ENCODE measurements around the gene ATAD2B.

Gene ATAD2B

DNA sequence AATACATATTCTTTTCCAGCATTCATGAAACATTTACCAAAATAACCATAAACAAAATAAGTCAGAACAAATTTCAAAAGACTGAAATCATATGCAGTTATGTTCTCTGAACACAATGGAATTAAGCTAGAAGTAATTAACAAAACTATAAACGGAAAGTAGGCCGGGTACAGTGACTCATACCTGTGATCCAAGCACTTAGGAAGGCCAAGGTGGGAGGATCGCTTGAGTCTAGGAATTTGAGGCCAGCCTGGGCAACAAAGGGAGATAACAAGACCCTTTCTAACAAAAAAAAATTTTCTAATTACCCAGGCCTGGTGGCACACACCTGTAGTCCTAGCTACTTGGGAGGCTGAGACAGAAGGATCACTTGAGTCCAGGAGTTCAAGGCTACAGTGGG is 14.9 kb downstream of the ATAD2B start:
- no peak for DNase-seq (ENCODE audit: low spot score)

DNA sequence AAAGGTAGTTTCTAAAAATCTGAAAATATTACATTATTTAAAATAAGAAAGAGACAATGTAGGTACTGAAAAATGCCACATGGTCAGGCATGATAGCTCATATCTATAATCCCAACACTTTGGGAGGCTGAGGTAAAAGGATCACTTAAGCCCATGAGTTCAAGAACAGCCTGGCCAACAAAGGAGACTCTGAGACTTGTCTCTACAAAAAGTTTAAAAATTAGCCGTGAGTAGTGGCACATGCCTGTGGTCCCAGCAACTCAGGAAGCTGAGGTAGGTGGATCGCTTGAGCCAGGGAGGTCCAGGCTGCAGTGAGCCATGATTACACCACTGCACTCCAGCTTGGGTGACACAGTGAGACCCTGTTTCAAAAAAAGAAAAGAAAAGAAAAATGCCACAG is 21.8 kb downstream of the ATAD2B start:
- DNase-seq (ENCODE audit: low spot score), result no peak

DNA sequence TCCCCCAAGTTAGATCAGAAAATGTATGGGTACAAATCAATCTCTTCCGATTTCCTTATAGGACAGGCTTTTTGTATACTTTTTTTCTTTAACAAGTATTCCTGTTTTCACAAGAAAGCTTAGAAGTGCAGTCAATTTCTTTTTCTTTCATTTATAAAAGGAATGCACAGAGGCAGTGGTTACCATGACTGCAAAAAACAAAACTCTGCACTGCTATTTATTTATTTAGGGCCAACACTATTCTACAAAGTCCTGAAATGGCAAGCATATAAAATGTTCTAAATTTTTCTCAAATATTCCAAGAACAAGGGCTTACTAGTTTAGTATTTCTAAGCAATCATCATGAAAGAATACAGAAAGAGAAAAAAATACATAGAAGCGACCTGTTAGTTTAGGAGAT is 22.2 kb downstream of the ATAD2B start:
- no peak for DNase-seq (ENCODE audit: low spot score)

DNA sequence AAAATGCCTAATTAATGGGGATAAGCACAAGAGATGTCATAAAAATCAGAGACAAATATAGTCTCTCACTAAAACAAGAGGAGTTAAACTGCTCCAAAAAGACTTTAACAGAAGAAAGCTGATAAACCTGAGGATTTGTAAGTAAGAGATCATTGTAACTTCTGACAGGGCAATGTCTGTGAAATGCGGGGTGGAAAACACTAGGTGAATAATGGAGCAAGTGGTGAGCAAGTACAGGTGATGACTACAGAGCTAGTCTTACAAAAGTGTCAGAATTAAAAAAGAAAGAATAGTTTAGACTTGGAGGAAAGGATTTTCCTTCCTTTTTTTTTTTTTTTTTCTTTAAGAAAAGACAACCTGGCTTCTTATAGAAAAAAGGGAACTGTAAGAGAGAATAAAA is 22.7 kb downstream of the ATAD2B start:
- DNase-seq (ENCODE audit: low spot score), result no peak

DNA sequence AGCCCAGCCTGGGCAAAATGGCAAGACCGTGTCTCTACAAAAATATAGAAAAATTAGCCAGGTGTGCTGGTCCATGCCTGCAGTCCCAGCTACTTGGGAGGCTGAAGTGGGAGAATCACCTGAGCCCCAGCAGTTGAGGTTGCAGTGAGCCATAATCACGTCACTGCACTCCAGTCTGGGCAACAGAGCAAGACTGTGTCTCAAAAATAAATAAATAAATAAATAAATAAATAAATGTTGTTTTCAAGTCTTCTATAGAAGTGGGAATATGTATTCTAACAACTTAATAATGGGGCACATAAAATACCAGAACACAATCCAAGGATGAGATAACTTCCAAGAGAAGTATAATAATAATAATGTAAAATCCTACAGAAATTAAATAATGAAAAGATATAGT is 23.9 kb downstream of the ATAD2B start:
- DNase-seq (ENCODE audit: low spot score), result no peak

DNA sequence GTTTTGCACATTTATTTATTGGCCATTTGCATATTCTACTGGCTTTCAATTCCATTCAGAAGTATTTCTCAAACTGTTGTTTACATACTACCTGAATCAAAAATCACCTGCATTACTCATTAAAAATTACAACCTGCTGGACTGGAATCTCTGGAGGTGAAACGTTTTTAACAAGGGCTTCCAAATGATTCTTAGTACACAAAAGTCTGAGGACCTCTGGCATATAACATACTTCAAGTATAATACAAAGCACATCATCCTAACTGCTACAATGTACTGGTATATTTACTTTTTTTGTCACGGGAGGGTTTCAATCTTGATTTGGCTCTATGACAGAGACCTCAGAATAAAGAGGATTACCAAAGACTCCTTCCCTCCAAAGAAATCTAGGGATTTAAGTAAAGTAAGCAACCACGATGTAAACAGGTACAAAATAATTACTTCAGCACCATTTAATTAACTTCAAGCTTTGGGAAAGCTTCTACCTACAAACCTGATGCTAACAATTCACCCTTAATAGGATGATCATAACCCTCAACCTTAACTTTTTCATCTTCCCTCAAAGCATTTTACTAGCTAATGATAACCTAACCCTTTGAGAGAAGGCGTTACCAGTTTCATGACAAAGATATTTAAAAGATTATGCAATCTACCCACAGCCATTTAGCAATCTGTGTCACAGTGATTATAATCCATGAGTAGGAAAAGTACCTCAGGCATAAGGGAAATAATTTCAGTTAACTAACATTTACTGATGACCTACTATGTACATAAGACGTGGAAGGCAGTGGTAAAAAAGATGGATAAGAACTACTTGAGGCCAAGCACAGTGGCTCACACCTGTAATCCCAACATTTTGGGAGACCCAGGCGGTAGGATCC is 24.7 kb downstream of the ATAD2B start:
- DNase-seq (ENCODE audit: low spot score), result peak; percentile 29

DNA sequence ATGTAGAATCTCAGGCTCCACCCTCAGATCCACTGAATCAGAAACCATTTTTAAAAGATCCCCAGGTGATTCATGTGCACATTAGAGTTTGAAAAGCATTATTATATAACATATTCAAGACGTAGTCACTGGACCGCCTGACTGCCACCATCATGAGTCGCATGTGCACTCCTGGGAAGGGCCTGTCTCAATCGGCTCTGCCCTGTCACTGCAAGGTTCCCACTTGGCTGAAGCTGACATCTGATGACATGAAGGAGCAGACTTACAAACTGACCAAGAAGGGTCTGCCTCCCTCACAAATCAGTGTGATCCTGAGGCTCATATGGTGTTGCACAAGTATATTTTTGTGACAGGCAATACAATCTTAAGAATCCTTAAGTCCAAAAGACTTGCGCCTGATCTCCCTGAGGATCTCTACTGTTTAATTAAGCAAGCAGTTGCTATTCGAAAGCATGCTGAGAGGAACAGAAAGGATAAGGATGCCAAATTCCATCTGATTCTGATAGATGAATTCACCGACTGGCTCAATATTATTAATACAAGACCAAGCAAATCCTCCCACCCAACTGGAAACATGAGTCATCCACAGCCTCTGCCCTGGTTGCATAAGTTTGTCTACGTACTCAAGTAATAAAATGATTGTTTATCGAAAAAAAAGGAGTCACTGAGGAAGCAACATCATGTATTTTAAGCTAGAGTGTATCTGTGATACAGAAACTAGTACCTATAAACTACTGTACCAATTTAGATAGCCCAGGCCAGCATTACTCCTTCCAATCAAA is 26.2 kb downstream of the ATAD2B start:
- no peak for DNase-seq (ENCODE audit: low spot score)

DNA sequence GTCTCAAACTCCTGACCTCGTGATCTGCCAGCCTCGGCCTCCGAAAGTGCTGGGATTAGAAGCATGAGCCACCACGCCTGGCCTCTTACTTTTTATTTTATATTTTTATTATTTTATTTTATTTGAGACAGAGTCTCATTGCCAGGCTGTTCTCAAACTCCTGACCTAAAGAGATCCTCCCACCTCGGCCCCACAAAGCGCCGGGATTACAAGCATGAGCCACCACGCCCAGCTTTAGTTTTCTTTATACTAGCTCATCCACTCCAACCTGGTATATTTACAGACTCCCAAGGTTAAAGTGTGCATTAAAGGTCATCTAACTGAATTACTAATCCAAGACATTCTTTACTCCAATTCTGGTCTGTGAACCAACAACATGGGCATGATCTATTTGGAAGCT is 26.8 kb downstream of the ATAD2B start:
- DNase-seq (ENCODE audit: low spot score), result no peak

DNA sequence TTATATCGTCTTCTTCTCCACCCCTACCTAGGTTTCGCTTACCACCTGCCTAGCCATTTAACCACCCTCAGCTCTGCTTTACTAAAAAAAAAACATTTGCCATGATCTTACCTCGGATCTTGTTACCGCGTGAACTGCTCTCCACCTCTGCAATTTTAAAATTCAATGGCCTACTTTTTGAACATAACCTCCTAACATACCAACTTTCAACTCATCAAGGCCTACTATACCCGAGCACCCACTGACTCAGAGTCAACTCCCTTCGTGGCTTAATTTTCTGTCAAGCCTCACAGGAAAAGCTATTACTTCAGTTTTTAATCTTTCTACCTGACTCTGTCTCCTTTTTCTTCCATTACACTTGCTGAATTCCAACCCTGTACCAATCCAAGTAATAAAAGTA is 55.7 kb downstream of the ATAD2B start:
- peak; percentile 59 for DNase-seq (ENCODE audit: low spot score)

DNA sequence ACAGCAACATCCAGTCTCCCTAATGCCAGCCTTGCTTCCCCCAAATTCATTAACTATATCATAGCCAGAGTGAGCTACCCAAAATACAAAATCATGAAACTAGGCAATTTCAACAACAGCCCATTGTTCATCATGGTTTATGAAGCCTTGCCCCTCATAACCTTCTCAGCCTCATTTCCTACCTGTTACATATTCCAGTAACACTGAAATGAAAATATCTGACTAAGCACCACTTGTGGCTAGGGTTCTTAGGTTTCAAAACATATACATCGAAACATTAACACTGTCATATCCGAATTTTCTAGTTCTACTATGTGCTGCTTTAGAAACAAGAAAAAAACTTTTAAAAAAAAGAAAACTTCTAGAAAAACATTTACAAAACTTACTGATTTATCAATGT is 59.5 kb downstream of the ATAD2B start:
- DNase-seq (ENCODE audit: low spot score), result no peak

DNA sequence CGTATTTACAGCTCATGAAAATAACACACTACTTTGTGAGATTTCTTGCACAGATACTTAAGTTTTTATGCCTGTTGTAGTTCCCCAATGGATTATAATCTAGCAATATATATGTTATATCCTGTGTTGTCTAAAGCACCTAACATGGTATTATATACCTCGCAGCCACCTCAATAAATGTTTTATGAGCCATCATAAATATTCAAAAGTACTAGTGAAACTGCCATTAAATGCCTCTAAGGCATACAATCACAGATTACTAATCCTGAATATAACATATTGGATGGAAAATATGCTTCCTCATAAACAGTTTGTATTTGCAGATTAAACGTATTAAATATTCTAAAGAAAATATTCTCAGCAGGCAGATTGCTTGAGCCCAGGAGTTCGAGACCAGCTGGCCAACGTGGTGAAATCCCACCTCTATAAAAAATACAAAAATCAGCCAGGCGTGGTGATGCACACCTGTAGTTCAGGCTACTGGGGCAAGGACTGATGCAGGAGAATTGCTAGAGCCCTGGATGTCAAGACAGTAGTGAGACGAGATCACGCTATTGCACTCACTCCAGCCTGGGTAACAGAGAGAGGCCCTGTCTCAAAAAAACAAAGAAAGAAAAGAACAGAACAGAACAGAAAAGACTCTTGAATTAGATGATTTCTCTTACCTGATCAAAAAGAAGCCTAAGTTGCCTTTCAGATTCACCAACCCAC is 64.1 kb downstream of the ATAD2B start:
- DNase-seq (ENCODE audit: low spot score), result no peak

DNA sequence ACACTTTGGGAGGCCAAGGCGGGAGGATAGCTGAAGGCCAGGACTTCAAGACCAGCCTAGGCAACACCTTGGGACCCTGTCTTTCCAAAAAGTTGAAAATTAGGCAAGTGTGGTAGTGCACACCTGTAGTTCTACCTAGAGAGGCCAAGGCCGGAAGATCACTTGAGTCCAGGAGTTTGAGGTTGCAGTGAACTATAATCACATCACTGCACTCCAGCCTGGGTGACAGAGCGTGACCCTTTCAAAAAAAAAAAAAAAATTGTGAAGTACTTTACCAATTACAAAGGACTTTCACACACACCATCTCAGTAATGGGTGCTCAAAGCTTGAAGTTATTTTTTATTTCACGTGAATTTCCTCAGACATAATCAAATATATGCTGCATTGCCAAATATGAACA is 65.0 kb downstream of the ATAD2B start:
- DNase-seq (ENCODE audit: low spot score), result no peak

DNA sequence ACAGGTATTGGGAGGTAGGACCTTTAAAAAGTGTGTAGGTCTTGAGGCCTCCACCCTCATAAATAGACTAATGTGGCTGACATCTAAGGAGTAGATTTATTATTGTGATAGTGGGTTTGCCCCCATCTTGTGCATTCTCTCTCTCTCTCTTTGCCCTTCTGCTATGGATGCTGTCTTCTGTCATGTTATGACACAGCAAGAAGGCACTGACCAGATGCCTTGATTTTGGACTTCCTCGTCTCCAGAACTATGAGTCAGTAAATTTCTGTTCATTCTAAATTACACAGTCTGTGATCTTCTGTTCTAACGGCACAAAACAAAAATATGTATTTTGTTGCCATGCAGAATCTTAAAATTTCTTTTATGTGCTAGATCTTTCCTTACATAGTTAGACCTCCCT is 66.9 kb downstream of the ATAD2B start:
- DNase-seq (ENCODE audit: low spot score), result no peak

DNA sequence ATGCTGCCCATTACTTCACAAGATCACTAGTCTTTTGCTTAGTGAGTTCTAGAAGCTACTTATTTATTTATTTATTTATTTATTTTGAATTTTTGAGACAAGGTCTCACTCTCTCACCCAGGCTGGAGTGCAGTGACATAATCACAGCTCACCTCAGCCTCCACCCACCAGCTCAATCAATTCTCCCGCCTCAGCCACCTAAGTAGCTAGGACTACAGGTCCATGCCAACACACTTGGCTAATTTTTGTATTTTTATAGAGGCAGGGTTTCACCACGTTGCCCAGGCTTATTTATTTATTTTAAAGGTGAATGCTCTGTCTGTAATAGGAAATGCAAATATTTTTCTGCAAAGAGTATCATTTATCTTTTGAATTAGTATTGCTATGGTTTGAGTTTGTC is 67.7 kb downstream of the ATAD2B start:
- DNase-seq (ENCODE audit: low spot score), result no peak

DNA sequence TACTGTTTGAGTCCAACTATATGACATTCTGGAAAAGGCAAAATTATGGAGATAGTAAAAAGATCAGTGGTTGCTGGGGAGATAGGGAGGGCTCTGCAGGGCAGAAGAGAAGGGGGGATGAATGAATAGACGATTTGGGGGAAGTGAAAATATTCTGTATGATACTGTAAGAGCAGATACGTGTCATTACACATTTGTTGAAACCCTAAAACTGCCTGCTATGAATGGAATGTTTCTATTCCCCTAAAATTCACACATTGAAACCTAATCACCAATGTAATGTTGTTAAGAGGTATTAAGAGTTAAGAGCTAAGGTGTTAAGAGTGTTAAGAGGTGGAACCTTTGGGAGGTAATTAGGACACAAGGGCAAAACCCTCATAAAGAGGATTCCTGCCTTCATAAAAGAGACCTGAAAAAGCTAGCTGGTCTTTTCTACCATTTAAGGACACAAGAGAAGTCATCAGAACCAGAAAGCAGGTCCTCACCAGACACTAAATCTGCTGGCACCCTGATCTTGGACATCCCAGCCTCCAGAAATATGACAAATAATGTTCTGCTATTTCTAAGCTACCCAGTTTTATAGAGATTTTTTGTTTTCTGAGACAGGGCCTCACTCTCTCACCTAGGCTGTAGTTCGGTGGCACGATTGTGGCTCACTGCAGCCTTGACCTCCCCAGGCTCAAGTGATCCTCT is 76.2 kb downstream of the ATAD2B start:
- DNase-seq (ENCODE audit: low spot score), result no peak

DNA sequence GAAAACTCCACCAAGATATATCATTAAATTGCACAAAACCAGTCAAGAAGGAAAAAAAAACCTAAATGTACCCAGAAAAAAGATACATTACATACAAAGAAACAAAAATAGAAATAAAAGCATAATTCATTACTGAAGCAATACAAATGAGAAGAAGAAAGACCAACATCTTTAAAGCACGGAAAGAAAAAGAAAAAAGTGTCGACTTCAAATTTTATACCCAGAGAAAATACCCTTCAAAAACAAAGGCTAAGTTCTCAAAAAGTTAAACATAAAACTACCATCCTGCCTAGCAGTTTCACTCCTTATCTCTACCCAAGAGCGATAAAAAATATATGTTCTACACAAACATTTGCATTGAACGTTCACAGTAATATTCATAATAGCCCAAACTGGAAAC is 82.0 kb downstream of the ATAD2B start:
- no peak for DNase-seq (ENCODE audit: low spot score)

DNA sequence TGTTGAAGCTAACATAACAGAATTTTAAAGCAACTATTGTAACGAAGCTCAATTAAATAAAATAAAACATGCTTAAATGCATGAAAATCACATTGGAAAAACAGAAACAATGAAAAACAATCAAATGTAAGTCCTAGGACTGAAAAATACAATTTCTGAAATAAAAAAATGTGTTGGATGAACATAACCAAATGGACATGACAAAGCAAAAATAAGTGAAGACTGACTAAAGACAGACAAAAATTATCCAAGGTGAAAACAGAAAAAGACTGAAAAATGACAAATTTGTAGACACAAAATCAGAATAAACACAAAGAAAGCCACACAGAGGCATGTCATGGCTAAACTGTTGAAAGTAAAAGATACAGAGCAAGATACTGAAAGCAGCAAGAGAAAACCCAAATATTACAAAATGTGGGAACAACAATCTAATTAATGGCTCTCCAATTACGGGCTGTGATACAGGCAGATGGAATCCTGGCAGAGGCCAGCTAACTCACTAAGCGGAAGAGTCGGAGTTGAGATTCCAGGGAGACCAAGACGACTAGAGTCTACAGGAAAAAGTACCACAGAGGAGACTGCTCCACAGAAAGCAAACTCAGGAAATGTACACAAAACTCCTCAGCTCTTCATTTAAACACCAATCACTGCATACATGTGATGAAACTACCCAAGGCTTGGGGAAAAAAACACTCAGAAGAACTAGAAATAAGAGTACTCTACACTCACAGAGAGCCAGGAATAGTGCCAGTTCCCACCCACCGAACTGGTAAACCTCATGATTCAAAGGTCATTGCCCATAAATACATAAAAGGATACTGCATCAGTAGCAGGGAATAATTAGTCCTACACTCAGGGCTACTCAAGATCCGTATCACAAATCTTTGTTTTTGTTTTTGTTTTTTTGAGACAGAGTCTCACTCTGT is 83.6 kb downstream of the ATAD2B start:
- DNase-seq (ENCODE audit: low spot score), result no peak

DNA sequence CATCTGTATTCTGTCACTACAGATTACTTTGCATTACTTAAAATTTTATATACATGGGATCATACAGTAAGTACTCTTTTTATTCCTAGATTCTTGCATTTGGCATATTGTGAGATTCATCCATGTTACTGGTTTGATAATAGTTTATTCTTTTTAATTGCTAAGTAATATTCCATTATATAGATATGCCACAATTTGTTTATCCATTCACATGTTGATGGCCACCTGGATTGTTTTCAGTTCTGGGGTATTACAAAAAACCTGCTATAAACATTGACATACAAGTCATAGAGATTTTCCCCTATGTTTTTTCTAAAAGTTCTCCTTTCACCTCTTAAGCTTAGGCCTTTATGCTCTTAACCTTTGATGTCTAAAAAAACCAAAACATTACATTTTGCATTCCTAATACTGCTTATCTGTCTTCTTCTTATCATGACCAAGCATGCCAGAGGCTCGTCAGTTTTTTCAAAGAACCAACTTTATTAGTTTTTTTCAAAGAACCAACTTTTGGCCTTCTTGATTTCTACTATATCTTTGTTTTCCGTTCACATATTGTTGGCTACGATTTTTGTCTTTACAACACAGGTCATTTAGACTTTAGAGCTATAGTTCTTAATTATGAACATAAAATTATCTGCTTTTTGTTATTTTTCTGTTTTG is 86.9 kb downstream of the ATAD2B start:
- no peak for DNase-seq (ENCODE audit: low spot score)

DNA sequence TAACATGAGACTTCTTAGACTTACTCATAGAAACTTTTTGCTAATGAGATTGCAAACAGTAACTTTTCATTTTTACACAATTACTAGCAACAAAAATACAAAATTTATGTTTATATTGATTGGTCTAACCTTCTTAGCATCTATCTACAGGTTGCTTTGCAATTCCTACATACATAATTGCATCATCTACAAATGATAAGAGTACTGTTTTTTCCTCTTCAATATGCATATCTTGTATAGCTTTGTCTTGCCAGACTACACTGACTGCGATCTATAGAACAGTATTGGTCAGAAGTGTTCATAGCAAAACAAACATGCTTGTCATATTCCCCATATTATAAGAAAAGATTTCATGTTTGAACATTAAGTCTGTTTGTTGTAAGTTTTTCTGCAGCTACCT is 87.9 kb downstream of the ATAD2B start:
- no peak for DNase-seq (ENCODE audit: low spot score)

DNA sequence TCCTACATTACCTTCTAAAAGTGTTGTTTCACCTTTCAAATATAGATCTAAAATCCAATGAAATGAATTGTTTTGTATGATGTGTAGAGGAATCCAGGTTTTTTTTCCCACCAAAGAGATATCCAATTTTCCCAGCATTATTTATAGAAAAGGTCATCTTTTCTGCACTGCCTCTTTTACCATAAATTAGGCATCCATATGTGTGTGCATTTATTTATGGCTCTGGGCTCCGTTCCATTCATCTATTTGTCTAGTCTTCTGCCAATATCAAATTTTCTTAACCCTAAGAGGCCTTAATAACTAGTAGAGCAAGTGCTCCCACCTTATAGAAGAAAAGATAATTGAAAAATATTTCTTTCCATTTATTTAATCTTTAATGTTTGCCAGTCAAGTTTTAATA is 88.3 kb downstream of the ATAD2B start:
- no peak for DNase-seq (ENCODE audit: low spot score)

DNA sequence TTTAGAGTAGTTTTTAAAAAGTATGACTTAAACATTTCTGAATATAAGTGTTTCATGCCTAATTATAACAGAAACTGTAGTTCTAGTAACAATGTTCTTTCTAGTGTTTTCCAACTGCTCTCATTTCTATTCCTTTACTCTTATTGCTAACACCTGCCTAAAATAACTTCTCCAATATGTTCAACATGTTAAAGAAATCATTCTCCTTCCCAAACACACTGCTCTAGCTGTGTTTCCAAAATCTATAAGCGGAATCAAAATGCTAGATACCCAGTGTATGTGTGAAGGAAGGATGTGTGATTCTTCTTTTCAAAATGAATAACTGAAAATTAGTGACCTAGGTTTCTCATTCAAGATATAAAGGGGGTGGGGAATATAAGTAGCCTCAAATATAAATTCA is 89.1 kb downstream of the ATAD2B start:
- no peak for DNase-seq (ENCODE audit: low spot score)
